Loucy (cell line): ENCODE data around the gene PRDM8.
"Not testable (repeated sequence)": the region's sequence is repeated elsewhere in the genome, so short reads cannot be mapped to it uniquely, and the experiment has no call there.

ENCODE experiments used
- H2AFZ ChIP-seq: fragments of 200-600 bp; sonication (generic); 2 replicates; pipeline ENCODE4 v1.6.0; 2016; ENCODE audit warnings: antibody characterized with exemption, mild to moderate bottlenecking, low read length, moderate library complexity
- H3F3A ChIP-seq: fragments of 200-600 bp; 2 replicates; pipeline ENCODE4 v1.6.0; 2016; ENCODE audit warnings: antibody characterized with exemption, low read depth, mild to moderate bottlenecking
- H3K27me3 ChIP-seq: fragments of 200-600 bp; sonication (generic); 2 replicates; pipeline ENCODE4 v1.6.1; 2014; ENCODE audit warnings: low read length, mild to moderate bottlenecking; ENCODE audit not compliant: insufficient read depth, poor library complexity, severe bottlenecking
- H3K36me3 ChIP-seq: fragments of 200-600 bp; sonication (generic); 2 replicates; pipeline ENCODE4 v1.6.1; 2016; ENCODE audit warnings: low read length; ENCODE audit not compliant: insufficient read depth
- H3K4me1 ChIP-seq: fragments of 200-600 bp; sonication (generic); 2 replicates; pipeline ENCODE4 v1.5.1; 2014; ENCODE audit warnings: low read length, mild to moderate bottlenecking; ENCODE audit not compliant: insufficient read depth, poor library complexity, severe bottlenecking
- H3K4me2 ChIP-seq: fragments of 200-600 bp; sonication (generic); 2 replicates; pipeline ENCODE4 v1.6.0; 2014; ENCODE audit warnings: antibody characterized with exemption, low read length, low read depth, mild to moderate bottlenecking; ENCODE audit not compliant: poor library complexity, severe bottlenecking
- H3K4me3 ChIP-seq: fragments of 200-600 bp; sonication (generic); 2 replicates; pipeline ENCODE4 v1.5.1; 2014; ENCODE audit warnings: low read length, mild to moderate bottlenecking, mixed read lengths; ENCODE audit not compliant: poor library complexity, severe bottlenecking
- H3K79me2 ChIP-seq: fragments of 200-600 bp; sonication (generic); 2 replicates; pipeline ENCODE4 v1.6.1; 2014; ENCODE audit warnings: low read length; ENCODE audit not compliant: insufficient read depth
- H3K9ac ChIP-seq: fragments of 200-600 bp; sonication (generic); 2 replicates; pipeline ENCODE4 v1.6.0; 2014; ENCODE audit warnings: mild to moderate bottlenecking, low read depth, low read length, moderate library complexity; ENCODE audit not compliant: poor library complexity, severe bottlenecking
- H3K9me2 ChIP-seq: fragments of 200-600 bp; sonication (generic); replicated peaks from 2 replicates; pipeline ENCODE4 v1.6.1; 2016; ENCODE audit warnings: low read depth, low read length, mixed read lengths
- H3K9me3 ChIP-seq: fragments of 200-600 bp; sonication (generic); 2 replicates; pipeline ENCODE4 v1.6.1; 2014; ENCODE audit warnings: mild to moderate bottlenecking, antibody characterized with exemption, low read length, low read depth; ENCODE audit not compliant: insufficient read depth
- H4K20me1 ChIP-seq: fragments of 200-600 bp; sonication (generic); 2 replicates; pipeline ENCODE4 v1.6.0; 2014; ENCODE audit warnings: antibody characterized with exemption, low read length, mild to moderate bottlenecking; ENCODE audit not compliant: insufficient read depth, poor library complexity, severe bottlenecking
- CTCF ChIP-seq: fragments of 200-600 bp; sonication (generic); conservative IDR thresholded peaks from 2 replicates; pipeline ENCODE4 v1.5.1; 2014; ENCODE audit warnings: mild to moderate bottlenecking, antibody characterized with exemption, low read length
- EZH2phosphoT487 ChIP-seq: fragments of 200-600 bp; IDR thresholded peaks from 2 replicates; pipeline ENCODE4 v1.6.1; 2018; ENCODE audit warnings: antibody characterized with exemption, mild to moderate bottlenecking, moderate library complexity, borderline replicate concordance

PRDM8 gene

GRCh38 chr4:80239480-80240150 is 42.3 kb downstream of the PRDM8 start:
- H3K4me3 ChIP-seq, result no peak overlapping the region
- H4K20me1 ChIP-seq, result no peaks in the 10 kb centered on the region
- TF ChIP-seq CTCF (no peak), EZH2phosphoT487 (no peak)
- no peaks in the 10 kb centered on the region for H3K9me3 ChIP-seq
- H3K79me2 ChIP-seq, result no peaks in the 10 kb centered on the region
- H3K9me2 ChIP-seq, result no peaks in the 10 kb centered on the region
- no peak overlapping the region for H3K4me2 ChIP-seq
- H3K4me1 ChIP-seq, result peaks cover 13% of the 10 kb centered on the region
- H3F3A ChIP-seq, result no peaks in the 10 kb centered on the region
- no peak overlapping the region for H2AFZ ChIP-seq
- H3K27me3 ChIP-seq, result no peaks in the 10 kb centered on the region
- H3K36me3 ChIP-seq, result no peaks in the 10 kb centered on the region
- no peak overlapping the region for H3K9ac ChIP-seq

GRCh38 chr4:80240976-80241375 is 43.7 kb downstream of the PRDM8 start:
- Histone ChIP-seq H3K4me3 (no peak overlapping the region), H3K36me3 (no peaks in the 10 kb centered on the region), H3K4me2 (peak overlapping the region; percentile 15), H3K27me3 (no peaks in the 10 kb centered on the region), H3K9me3 (no peaks in the 10 kb centered on the region), H2AFZ (peak overlapping the region; percentile 60), H3K79me2 (no peaks in the 10 kb centered on the region), H4K20me1 (no peaks in the 10 kb centered on the region), H3K9me2 (no peaks in the 10 kb centered on the region), H3F3A (no peaks in the 10 kb centered on the region), H3K4me1 (peaks cover 13% of the 10 kb centered on the region), H3K9ac (no peak overlapping the region)
- no peak for TF ChIP-seq CTCF
- no peak for TF ChIP-seq EZH2phosphoT487

GRCh38 chr4:80243274-80244018 is 46.1 kb downstream of the PRDM8 start:
- H3F3A ChIP-seq, result no peaks in the 10 kb centered on the region
- H3K27me3 ChIP-seq, result no peaks in the 10 kb centered on the region
- H3K9ac ChIP-seq, result no peak overlapping the region
- no peaks in the 10 kb centered on the region for H3K9me2 ChIP-seq
- peaks cover 13% of the 10 kb centered on the region for H3K4me1 ChIP-seq
- H3K9me3 ChIP-seq, result no peaks in the 10 kb centered on the region
- TF ChIP-seq EZH2phosphoT487 (no peak), CTCF (no peak)
- H2AFZ ChIP-seq, result no peak overlapping the region
- no peaks in the 10 kb centered on the region for H3K79me2 ChIP-seq
- H3K4me2 ChIP-seq, result no peak overlapping the region
- H3K4me3 ChIP-seq, result no peak overlapping the region
- no peaks in the 10 kb centered on the region for H3K36me3 ChIP-seq
- H4K20me1 ChIP-seq, result no peaks in the 10 kb centered on the region

GRCh38 chr4:80247484-80247883 is 50.2 kb downstream of the PRDM8 start:
- H3K79me2 ChIP-seq, H3K9me2 ChIP-seq, H3K4me1 ChIP-seq, H3K27me3 ChIP-seq, H3F3A ChIP-seq, H4K20me1 ChIP-seq, H3K4me2 ChIP-seq, H3K9me3 ChIP-seq, H3K4me3 ChIP-seq, H3K36me3 ChIP-seq, H3K9ac ChIP-seq, H2AFZ ChIP-seq: not testable (repeated sequence)
